H9 (cell line): ENCODE data around the gene STK32C. TPM values are rescaled to one million over a fixed set of nuclear protein-coding genes. Genes with fewer than 3 reads are reported as not detected.
A peak's percentile ranks its signal among the peaks of the same experiment; 100 is the strongest.
"Not testable (repeated sequence)": the region's sequence is repeated elsewhere in the genome, so short reads cannot be mapped to it uniquely, and the experiment has no call there.

ENCODE experiments used
- DNase-seq: peaks from one replicate; pipeline ENCODE4 v3.0.0-alpha.2; 2017
- H2AFZ ChIP-seq: one replicate; pipeline ENCODE4 v1.6.1; 2013; ENCODE audit warnings: mild to moderate bottlenecking, low read length, control low read depth, moderate library complexity
- H2AK5ac ChIP-seq: 2 replicates; pipeline ENCODE4 v1.6.1; 2013; ENCODE audit warnings: low read length, control low read depth, mixed read lengths; ENCODE audit not compliant: insufficient read length
- H2BK120ac ChIP-seq: one replicate; pipeline ENCODE4 v1.6.1; 2013; ENCODE audit warnings: low read depth, mild to moderate bottlenecking, low read length, control low read depth, inconsistent platforms; ENCODE audit not compliant: poor library complexity, severe bottlenecking
- H2BK12ac ChIP-seq: 2 replicates; pipeline ENCODE4 v1.6.1; 2013; ENCODE audit warnings: low read length, control low read depth, mixed read lengths, low read depth; ENCODE audit not compliant: insufficient read length
- H2BK15ac ChIP-seq: 2 replicates; pipeline ENCODE4 v1.6.1; 2013; ENCODE audit warnings: low read depth, low read length, control low read depth
- H2BK20ac ChIP-seq: one replicate; pipeline ENCODE4 v1.6.1; 2013; ENCODE audit warnings: low read depth, mild to moderate bottlenecking, low read length, control low read depth, inconsistent platforms; ENCODE audit not compliant: poor library complexity, severe bottlenecking
- H2BK5ac ChIP-seq: 2 replicates; pipeline ENCODE4 v1.6.1; 2013; ENCODE audit warnings: low read length, control low read depth, mixed read lengths; ENCODE audit not compliant: insufficient read length
- H3K14ac ChIP-seq: 2 replicates; pipeline ENCODE4 v1.6.1; 2013; ENCODE audit warnings: low read length, control low read depth; ENCODE audit not compliant: insufficient read depth
- H3K18ac ChIP-seq: 2 replicates; pipeline ENCODE4 v1.6.1; 2013; ENCODE audit warnings: low read depth, mild to moderate bottlenecking, mixed read lengths, low read length, control low read depth; ENCODE audit not compliant: insufficient read length
- H3K23ac ChIP-seq: 2 replicates; pipeline ENCODE4 v1.6.1; 2013; ENCODE audit warnings: low read length, control low read depth, mixed read lengths, low read depth; ENCODE audit not compliant: insufficient read length
- H3K23me2 ChIP-seq: 2 replicates; pipeline ENCODE4 v1.6.1; 2013; ENCODE audit warnings: low read depth, mild to moderate bottlenecking, mixed read lengths, low read length, control low read depth; ENCODE audit not compliant: insufficient read length, poor library complexity, severe bottlenecking
- H3K27ac ChIP-seq: 2 replicates; pipeline ENCODE4 v1.5.1; 2013; ENCODE audit warnings: low read length, control low read depth, mixed read lengths, low read depth; ENCODE audit not compliant: insufficient read length
- H3K27me3 ChIP-seq: 2 replicates; pipeline ENCODE4 v1.6.1; 2013; ENCODE audit warnings: low read length, control low read depth, inconsistent platforms; ENCODE audit not compliant: insufficient read depth
- H3K4ac ChIP-seq: 2 replicates; pipeline ENCODE4 v1.6.1; 2013; ENCODE audit warnings: low read depth, mild to moderate bottlenecking, control low read depth, inconsistent platforms, low read length, moderate library complexity
- H3K4me1 ChIP-seq: 2 replicates; pipeline ENCODE4 v1.6.1; 2013; ENCODE audit warnings: low read length, control low read depth, inconsistent platforms; ENCODE audit not compliant: insufficient read depth
- H3K4me2 ChIP-seq: 2 replicates; pipeline ENCODE4 v1.6.1; 2013; ENCODE audit warnings: low read length, control low read depth, mixed read lengths; ENCODE audit not compliant: insufficient read length, insufficient read depth
- H3K56ac ChIP-seq: 2 replicates; pipeline ENCODE4 v1.6.1; 2013; ENCODE audit warnings: low read depth, mild to moderate bottlenecking, mixed read lengths, low read length, control low read depth; ENCODE audit not compliant: insufficient read length
- H3K79me1 ChIP-seq: 2 replicates; pipeline ENCODE4 v1.6.1; 2013; ENCODE audit warnings: low read depth, mild to moderate bottlenecking, moderate library complexity, low read length, control low read depth, inconsistent platforms; ENCODE audit not compliant: insufficient read depth, poor library complexity, severe bottlenecking
- H3K79me2 ChIP-seq: 2 replicates; pipeline ENCODE4 v1.6.1; 2013; ENCODE audit warnings: low read length, control low read depth, inconsistent platforms; ENCODE audit not compliant: insufficient read depth
- H3K9ac ChIP-seq: 2 replicates; pipeline ENCODE4 v1.6.1; 2013; ENCODE audit warnings: low read length, control low read depth, mixed read lengths; ENCODE audit not compliant: insufficient read length; ENCODE audit errors: extremely low read depth
- H3K9me3 ChIP-seq: one replicate; pipeline ENCODE4 v1.6.1; 2013; ENCODE audit warnings: low read depth, low read length, inconsistent platforms; ENCODE audit not compliant: control insufficient read depth
- H3T11ph ChIP-seq: one replicate; pipeline ENCODE4 v1.6.1; 2013; ENCODE audit warnings: mild to moderate bottlenecking, low read length, control low read depth, inconsistent platforms
- H4K20me1 ChIP-seq: one replicate; pipeline ENCODE4 v1.6.1; 2013; ENCODE audit not compliant: control insufficient read depth, insufficient read length, insufficient read depth
- H4K5ac ChIP-seq: 2 replicates; pipeline ENCODE4 v1.6.1; 2013; ENCODE audit warnings: low read depth, mild to moderate bottlenecking, mixed read lengths, low read length, control low read depth; ENCODE audit not compliant: insufficient read length
- H4K8ac ChIP-seq: replicated peaks from 2 replicates; pipeline ENCODE4 v1.6.1; 2013; ENCODE audit warnings: low read length, control low read depth, mixed read lengths, low read depth; ENCODE audit not compliant: insufficient read length
- H4K91ac ChIP-seq: 2 replicates; pipeline ENCODE4 v1.6.1; 2013; ENCODE audit warnings: low read depth, mild to moderate bottlenecking, moderate library complexity, mixed read lengths, low read length, control low read depth; ENCODE audit not compliant: insufficient read length
- H3K27ac Mint-ChIP-seq, 3 experiments: 2 replicates in 2 of 3; 3 replicates in 1 of 3; pipeline ENCODE4 v1.8.0; 2020 to 2021; ENCODE audit warnings: mixed read lengths in 3 of 3, mild to moderate bottlenecking in 1 of 3, moderate library complexity in 1 of 3
- H3K27me3 Mint-ChIP-seq: 2 replicates; pipeline ENCODE4 v1.8.0; 2021; ENCODE audit warnings: low read depth, mild to moderate bottlenecking, moderate library complexity, mixed read lengths
- H3K36me3 Mint-ChIP-seq, 3 experiments: 2 replicates in 2 of 3; 3 replicates in 1 of 3; pipeline ENCODE4 v1.8.0; 2020 to 2021; ENCODE audit warnings: low read depth in 3 of 3, mixed read lengths in 3 of 3; ENCODE audit not compliant: insufficient read depth in 1 of 3
- H3K4me1 Mint-ChIP-seq, 2 experiments: 2 replicates each; pipeline ENCODE4 v1.8.0; 2020; ENCODE audit warnings: mixed read lengths in 2 of 2
- H3K4me3 Mint-ChIP-seq, 2 experiments: 2 replicates in 1 of 2; 3 replicates in 1 of 2; pipeline ENCODE4 v1.8.0; 2020 to 2021; ENCODE audit warnings: mild to moderate bottlenecking in 2 of 2, mixed read lengths in 2 of 2, moderate library complexity in 1 of 2
- H3K9me3 Mint-ChIP-seq, 2 experiments: 2 replicates in 1 of 2; 3 replicates in 1 of 2; pipeline ENCODE4 v1.8.0; 2020; ENCODE audit warnings: mild to moderate bottlenecking in 2 of 2, mixed read lengths in 2 of 2, moderate library complexity in 1 of 2
- CTCF ChIP-seq: fragments of 200-600 bp; sonication (generic); conservative IDR thresholded peaks from 3 replicates; pipeline ENCODE4 v1.8.0; 2021; ENCODE audit warnings: antibody characterized with exemption, mild to moderate bottlenecking
- WGBS: extraction: QIAGEN DNeasy Blood & Tissue Kit; methylation state at CpG from one replicate; pipeline ENCODE4 v1.1.7; 2013; ENCODE audit warnings: missing lambda C conversion rate, low lambda C conversion rate, mixed read lengths; ENCODE audit not compliant: insufficient read length; ENCODE audit errors: extremely low coverage; 5-methylcytosine and 5-hydroxymethylcytosine counted together
- total RNA-seq: library from RNA; stranded (reverse); gene quantifications from 2 replicates; pipeline ENCODE4 v1.2.1, GENCODE V29; 2021

The STK32C gene
- total RNA-seq, 1 experiment from 2014 or later = 11.3 TPM

GRCh38 chr10:132296666-132297443 lies 10.9 kb downstream of the STK32C start:
- DNase-seq = peak; percentile 22
- Mint-ChIP-seq H3K27me3 (no peaks in the 10 kb centered on the region; the same call in none of the 2 replicates), H3K36me3 (no peaks in the 10 kb centered on the region), H3K27ac (no peak overlapping the region), H3K4me3 (no peak overlapping the region), H3K9me3 (no peaks in the 10 kb centered on the region; a peak in 1 of 5 replicates), H3K4me1 (peaks cover 22 to 27% of the 10 kb centered on the region in 2 experiments)
- H3K4me1 ChIP-seq = no peaks in the 10 kb centered on the region
- H3K79me1 ChIP-seq = no peaks in the 10 kb centered on the region
- H2BK5ac ChIP-seq = no peak overlapping the region
- H2BK120ac ChIP-seq = no peak overlapping the region
- H3K23me2 ChIP-seq = no peaks in the 10 kb centered on the region
- H4K20me1 ChIP-seq = no peaks in the 10 kb centered on the region
- H3K79me2 ChIP-seq = no peaks in the 10 kb centered on the region
- no peak overlapping the region for H4K5ac ChIP-seq
- no peak for TF ChIP-seq CTCF
- H2AFZ ChIP-seq = no peak overlapping the region
- no peak overlapping the region for H3T11ph ChIP-seq
- no peak overlapping the region for H3K56ac ChIP-seq
- H4K8ac ChIP-seq = no peak overlapping the region
- H3K18ac ChIP-seq = no peak overlapping the region
- no peak overlapping the region for H4K91ac ChIP-seq
- no peaks in the 10 kb centered on the region for H3K9me3 ChIP-seq
- H2AK5ac ChIP-seq = no peak overlapping the region
- no peak overlapping the region for H2BK12ac ChIP-seq
- H3K9ac ChIP-seq = no peak overlapping the region
- no peaks in the 10 kb centered on the region for H3K27me3 ChIP-seq
- no peak overlapping the region for H3K4me2 ChIP-seq
- no peak overlapping the region for H3K27ac ChIP-seq
- H2BK15ac ChIP-seq = no peak overlapping the region
- H3K23ac ChIP-seq = no peak overlapping the region
- no peak overlapping the region; the same call in 1 of the 2 replicates for H3K14ac ChIP-seq
- no peak overlapping the region for H2BK20ac ChIP-seq
- no peak overlapping the region for H3K4ac ChIP-seq
- WGBS = no CpG with 5 or more reads among the region's 28 CpGs

- not testable (repeated sequence) for H3K23me2 ChIP-seq, H3T11ph ChIP-seq, H3K4me1 ChIP-seq, H3K9me3 Mint-ChIP-seq, H2BK12ac ChIP-seq, H2AK5ac ChIP-seq, H3K14ac ChIP-seq, H3K56ac ChIP-seq, H3K18ac ChIP-seq, H3K27me3 ChIP-seq, DNase-seq, H2BK5ac ChIP-seq, H3K4ac ChIP-seq, H3K36me3 Mint-ChIP-seq, H3K27ac Mint-ChIP-seq, H2BK20ac ChIP-seq, H3K9ac ChIP-seq, H2AFZ ChIP-seq, H4K5ac ChIP-seq, H3K27me3 Mint-ChIP-seq, H4K20me1 ChIP-seq, H2BK15ac ChIP-seq, H3K9me3 ChIP-seq, H4K8ac ChIP-seq, H2BK120ac ChIP-seq, H3K79me1 ChIP-seq, H3K23ac ChIP-seq, H3K79me2 ChIP-seq, H3K27ac ChIP-seq, H4K91ac ChIP-seq, H3K4me2 ChIP-seq, H3K4me3 Mint-ChIP-seq
- WGBS = no CpG with 5 or more reads among the region's 23 CpGs
- H3K4me1 Mint-ChIP-seq = peaks cover 20 to 25% of the 10 kb centered on the region in 2 experiments
Observed at GRCh38 chr10:132295481-132295880, 12.3 kb downstream of the STK32C start.
